ENCODE data around the gene ZNF384. TPM values are rescaled to one million over a fixed set of nuclear protein-coding genes. Genes with fewer than 3 reads are reported as not detected.

ZNF384 gene
- total and polyA plus RNA-seq, 10 donors: 18.9 to 79.8 (median 50.0) TPM

DNA sequence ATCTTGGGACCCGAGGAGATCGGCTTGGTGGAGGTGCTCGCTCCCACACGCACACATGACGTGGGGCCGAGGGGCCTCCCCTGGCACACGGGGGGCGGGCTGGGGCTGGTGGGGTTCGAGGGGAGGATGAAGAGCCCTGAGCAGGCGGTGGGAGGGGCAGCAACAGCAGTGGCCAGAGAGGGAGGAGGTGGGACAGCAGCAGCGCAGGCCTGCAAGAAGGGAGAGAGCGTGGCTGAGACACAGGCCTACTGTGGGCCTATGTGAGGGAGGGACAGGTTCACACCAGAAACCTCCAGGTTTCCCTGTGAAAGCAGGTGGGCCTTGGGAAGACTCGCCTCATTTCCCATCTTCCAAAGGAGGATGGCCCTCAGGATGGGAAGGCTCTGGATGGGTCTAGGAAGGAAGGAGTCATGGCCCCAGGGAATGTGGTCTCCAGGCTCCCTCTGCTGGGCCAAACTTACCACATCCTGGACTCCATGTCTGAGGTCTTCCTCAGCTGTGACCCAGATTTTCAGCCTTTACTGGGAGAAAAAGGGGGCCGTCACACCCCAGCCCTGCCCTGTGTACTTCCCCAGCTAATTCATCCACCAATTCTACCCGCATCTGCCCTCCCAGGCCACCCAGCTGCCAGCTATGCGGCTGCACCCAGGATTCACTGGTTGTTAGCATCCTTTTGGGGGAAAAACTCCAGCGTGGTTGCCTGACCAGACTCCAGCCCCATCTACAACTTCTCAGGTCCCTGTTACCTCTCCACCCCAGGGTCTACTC is 8.6 kb upstream of the ZNF384 start:
- TF ChIP-seq, protein P1, sequence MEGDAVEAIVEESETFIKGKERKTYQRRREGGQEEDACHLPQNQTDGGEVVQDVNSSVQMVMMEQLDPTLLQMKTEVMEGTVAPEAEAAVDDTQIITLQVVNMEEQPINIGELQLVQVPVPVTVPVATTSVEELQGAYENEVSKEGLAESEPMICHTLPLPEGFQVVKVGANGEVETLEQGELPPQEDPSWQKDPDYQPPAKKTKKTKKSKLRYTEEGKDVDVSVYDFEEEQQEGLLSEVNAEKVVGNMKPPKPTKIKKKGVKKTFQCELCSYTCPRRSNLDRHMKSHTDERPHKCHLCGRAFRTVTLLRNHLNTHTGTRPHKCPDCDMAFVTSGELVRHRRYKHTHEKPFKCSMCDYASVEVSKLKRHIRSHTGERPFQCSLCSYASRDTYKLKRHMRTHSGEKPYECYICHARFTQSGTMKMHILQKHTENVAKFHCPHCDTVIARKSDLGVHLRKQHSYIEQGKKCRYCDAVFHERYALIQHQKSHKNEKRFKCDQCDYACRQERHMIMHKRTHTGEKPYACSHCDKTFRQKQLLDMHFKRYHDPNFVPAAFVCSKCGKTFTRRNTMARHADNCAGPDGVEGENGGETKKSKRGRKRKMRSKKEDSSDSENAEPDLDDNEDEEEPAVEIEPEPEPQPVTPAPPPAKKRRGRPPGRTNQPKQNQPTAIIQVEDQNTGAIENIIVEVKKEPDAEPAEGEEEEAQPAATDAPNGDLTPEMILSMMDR (IDR thresholded peaks at IDR 0.05 in 8 of 11, conservative IDR thresholded peaks at IDR 0.05 in 3 of 11): peak in 6 of 11 experiments; percentile 25 to 52 (median 37)
- no peak for TF ChIP-seq POLR2AphosphoS5 (IDR thresholded peaks at IDR 0.05)
- peak; percentile 54 for DNase-seq
- H3K27ac ChIP-seq: peak overlapping the region in 3 of 8 donors; percentile 3 to 32 (median 23)
- intact Hi-C loops (cut with DNase I; ENCODE audit: low total_unique reads): no loop called here
- no peaks in the 10 kb centered on the region for H3K9me3 ChIP-seq
- H3K4me3 ChIP-seq: no peak overlapping the region
- no peaks in the 10 kb centered on the region for H3K36me3 ChIP-seq
- peaks cover 7 to 57% (median 45%) of the 10 kb centered on the region in 6 donors for H3K4me1 ChIP-seq
- H3K27me3 ChIP-seq (replicated peaks in 1 of 7): peaks cover 0 to 58% (median 47%) of the 10 kb centered on the region in 7 donors
- WGBS, 5 donors: 66 to 76% (median 70%) methylated on average over 15 to 17 of the region's 17 CpGs

DNA sequence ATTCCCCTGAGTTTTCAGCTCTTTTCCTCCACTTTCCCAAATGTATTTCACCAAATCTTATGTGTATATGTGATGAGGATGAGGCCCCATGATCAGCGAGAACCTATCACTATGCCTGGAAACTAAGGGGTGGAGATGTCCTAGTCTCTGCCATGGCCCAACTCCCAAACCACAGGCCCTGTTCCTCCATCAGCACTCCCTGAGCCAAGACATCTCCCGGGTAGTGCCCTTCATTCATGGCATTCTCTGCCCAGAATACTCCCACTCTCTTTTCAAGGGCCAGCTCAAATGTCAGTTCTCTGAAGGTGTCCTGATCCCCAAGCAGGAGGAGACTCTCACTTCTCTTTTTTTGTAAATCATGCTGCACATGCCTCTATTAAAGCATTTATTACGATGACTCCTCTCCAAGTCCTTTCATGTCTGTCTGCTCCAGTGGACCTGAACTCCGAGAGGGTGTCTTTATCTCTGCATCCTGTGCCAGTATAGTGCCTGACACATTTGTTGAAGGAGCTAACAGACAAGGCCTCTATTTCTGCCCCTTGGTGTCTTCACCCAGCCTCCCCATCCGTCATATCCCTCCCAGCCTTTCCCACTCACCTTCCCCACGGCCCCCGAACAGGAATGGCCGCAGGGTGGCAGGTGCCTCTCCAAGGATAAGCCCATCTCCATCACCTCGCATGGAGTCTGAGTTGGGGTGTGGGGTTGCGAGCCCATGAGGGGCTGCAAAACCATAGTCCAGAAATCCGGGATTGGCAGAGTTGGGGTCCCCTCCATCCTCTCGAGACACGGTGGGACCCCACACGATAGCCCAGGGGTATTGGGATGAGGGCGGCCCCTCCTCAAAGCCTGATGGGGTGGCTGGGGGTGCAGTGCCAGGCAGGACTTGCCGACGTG is 7.8 kb upstream of the ZNF384 start:
- Histone ChIP-seq H3K36me3 (no peaks in the 10 kb centered on the region), H3K27ac (peak overlapping the region in 4 of 8 donors; percentile 3 to 32 (median 22)), H3K27me3 (replicated peaks in 1 of 7) (peaks cover 0 to 50% (median 40%) of the 10 kb centered on the region in 7 donors), H3K4me3 (no peak overlapping the region), H3K4me1 (peaks cover 7 to 60% (median 45%) of the 10 kb centered on the region in 6 donors), H3K9me3 (no peaks in the 10 kb centered on the region)
- 77 to 80% (median 79%) methylated on average over 13 to 17 of the region's 17 CpGs for WGBS, 5 donors
- DNase-seq: peak; percentile 76
- no peak for TF ChIP-seq POLR2A (IDR thresholded peaks at IDR 0.05)
- TF ChIP-seq, protein P1 (IDR thresholded peaks at IDR 0.05 in 8 of 11, conservative IDR thresholded peaks at IDR 0.05 in 3 of 11): no peak
- no peak for TF ChIP-seq POLR2AphosphoS5 (IDR thresholded peaks at IDR 0.05)
- intact Hi-C loops (cut with DNase I; ENCODE audit: low total_unique reads): no loop called here

DNA sequence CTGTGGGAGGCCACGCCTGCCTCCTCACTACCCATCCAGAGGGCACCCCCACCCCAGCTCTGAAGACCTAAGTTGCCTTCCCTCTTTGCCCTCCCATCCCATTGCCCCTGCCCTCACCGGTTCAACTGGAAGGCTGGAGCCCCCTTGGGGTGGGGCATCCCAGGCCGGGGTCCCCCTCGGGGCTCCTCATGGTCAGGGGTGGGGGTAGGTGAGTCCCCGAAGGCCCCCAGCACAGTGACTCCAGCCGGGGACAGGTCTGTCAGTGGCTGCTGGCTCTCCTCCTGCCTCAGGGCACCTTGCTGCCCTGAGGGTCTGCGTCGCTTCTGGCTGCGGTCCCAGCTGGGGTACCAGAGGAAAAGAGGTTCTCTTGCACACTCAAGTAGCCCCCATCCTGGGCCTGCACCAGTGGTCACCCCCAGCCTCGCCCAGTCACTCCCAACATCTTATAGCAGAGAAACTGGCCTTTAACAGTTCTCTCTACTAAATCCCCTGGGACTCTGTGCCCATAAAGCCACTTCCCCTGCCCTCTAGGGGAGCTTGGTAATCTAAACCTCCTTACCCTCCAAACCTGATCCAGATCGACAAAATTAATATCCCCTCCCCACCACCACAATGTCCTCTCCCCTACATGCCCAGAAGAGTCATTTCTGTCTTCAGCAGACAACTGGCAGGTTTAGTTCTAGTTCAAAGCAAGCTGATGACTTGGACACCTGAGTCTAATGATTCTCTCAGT is 6.3 kb upstream of the ZNF384 start:
- Histone ChIP-seq H3K4me3 (no peak overlapping the region), H3K9me3 (no peaks in the 10 kb centered on the region), H3K27me3 (replicated peaks in 1 of 7) (peaks cover 0 to 35% (median 25%) of the 10 kb centered on the region in 7 donors), H3K4me1 (peaks cover 4 to 65% (median 46%) of the 10 kb centered on the region in 6 donors), H3K27ac (no peak overlapping the region), H3K36me3 (no peaks in the 10 kb centered on the region)
- TF ChIP-seq POLR2A (IDR thresholded peaks at IDR 0.05) (no peak), POLR2AphosphoS5 (IDR thresholded peaks at IDR 0.05) (no peak)
- TF ChIP-seq, protein P1 (IDR thresholded peaks at IDR 0.05 in 8 of 11, conservative IDR thresholded peaks at IDR 0.05 in 3 of 11): no peak
- intact Hi-C loops (cut with DNase I; ENCODE audit: low total_unique reads): no loop called here
- 55 to 80% (median 79%) methylated on average over 6 to 11 of the region's 11 CpGs for WGBS, 5 donors
- peak; percentile 69 for DNase-seq
